ENCODE measurements around the gene TTC23L.
A peak's percentile ranks its signal among the peaks of the same experiment; 100 is the strongest.

Gene TTC23L

GRCh38 chr5:34833976-34834793, 4.8 kb upstream of the TTC23L start:
- no peak for DNase-seq (ENCODE audit: low spot score)

GRCh38 chr5:34834794-34835089, 4.2 kb upstream of the TTC23L start:
- no peak for DNase-seq (ENCODE audit: low spot score)

- no peak for DNase-seq (ENCODE audit: low spot score)
These were observed 3.3 kb upstream of the TTC23L start for GRCh38 chr5:34835664-34836063.

GRCh38 chr5:34841816-34842215, 2.9 kb downstream of the TTC23L start:
- no peak for DNase-seq (ENCODE audit: low spot score)

GRCh38 chr5:34842554-34842953, 3.6 kb downstream of the TTC23L start:
- no peak for DNase-seq (ENCODE audit: low spot score)

- DNase-seq (ENCODE audit: low spot score) = no peak
These were observed 4.5 kb downstream of the TTC23L start for GRCh38 chr5:34843497-34843896.

GRCh38 chr5:34844106-34844505, 5.1 kb downstream of the TTC23L start:
- DNase-seq (ENCODE audit: low spot score) = no peak

- DNase-seq (ENCODE audit: low spot score) = no peak
These were observed 6.0 kb downstream of the TTC23L start for GRCh38 chr5:34844999-34845398.

- no peak for DNase-seq (ENCODE audit: low spot score)
These were observed 8.1 kb downstream of the TTC23L start for GRCh38 chr5:34847056-34847455.

- DNase-seq (ENCODE audit: low spot score) = no peak
These were observed 8.6 kb downstream of the TTC23L start for GRCh38 chr5:34847552-34847951.

- DNase-seq (ENCODE audit: low spot score) = no peak
These were observed 9.3 kb downstream of the TTC23L start for GRCh38 chr5:34848230-34848629.

- DNase-seq (ENCODE audit: low spot score) = no peak
These were observed 10.3 kb downstream of the TTC23L start for GRCh38 chr5:34849253-34849652.

GRCh38 chr5:34854459-34855174, 15.7 kb downstream of the TTC23L start:
- DNase-seq (ENCODE audit: low spot score) = no peak

- DNase-seq (ENCODE audit: low spot score) = no peak
These were observed 18.2 kb downstream of the TTC23L start for GRCh38 chr5:34857161-34857560.

GRCh38 chr5:34857894-34858293, 18.9 kb downstream of the TTC23L start:
- DNase-seq (ENCODE audit: low spot score) = no peak

GRCh38 chr5:34858790-34859189, 19.8 kb downstream of the TTC23L start:
- DNase-seq (ENCODE audit: low spot score) = peak; percentile 34

GRCh38 chr5:34859253-34859652, 20.3 kb downstream of the TTC23L start:
- no peak for DNase-seq (ENCODE audit: low spot score)

- no peak for DNase-seq (ENCODE audit: low spot score)
These were observed 25.0 kb downstream of the TTC23L start for GRCh38 chr5:34863946-34864345.

GRCh38 chr5:34865091-34865490, 26.1 kb downstream of the TTC23L start:
- DNase-seq (ENCODE audit: low spot score) = no peak

GRCh38 chr5:34866989-34867471, 28.1 kb downstream of the TTC23L start:
- DNase-seq (ENCODE audit: low spot score) = peak; percentile 17

- no peak for DNase-seq (ENCODE audit: low spot score)
These were observed 28.7 kb downstream of the TTC23L start for GRCh38 chr5:34867660-34868059.

GRCh38 chr5:34868791-34869190, 29.8 kb downstream of the TTC23L start:
- DNase-seq (ENCODE audit: low spot score) = no peak

- DNase-seq (ENCODE audit: low spot score) = no peak
These were observed 30.3 kb downstream of the TTC23L start for GRCh38 chr5:34869256-34869655.

GRCh38 chr5:34870382-34870781, 31.4 kb downstream of the TTC23L start:
- DNase-seq (ENCODE audit: low spot score) = no peak

Measured in HuH-7 (cell line).